GM18498 (cell line): ENCODE data around the gene ITGB7.
"Not testable (repeated sequence)": the region's sequence is repeated elsewhere in the genome, so short reads cannot be mapped to it uniquely, and the experiment has no call there.

Source experiments
- ATAC-seq: cut with Tn5 transposase; IDR thresholded peaks from one replicate; pipeline ENCODE4 v1.9.1; 2021; ENCODE audit warnings: mild to moderate bottlenecking, moderate library complexity; ENCODE audit not compliant: unreplicated experiment

ITGB7 gene

GRCh38 chr12:53180931-53181645 lies 26.0 kb downstream of the ITGB7 start:
- peak; percentile 52 for ATAC-seq

DNA sequence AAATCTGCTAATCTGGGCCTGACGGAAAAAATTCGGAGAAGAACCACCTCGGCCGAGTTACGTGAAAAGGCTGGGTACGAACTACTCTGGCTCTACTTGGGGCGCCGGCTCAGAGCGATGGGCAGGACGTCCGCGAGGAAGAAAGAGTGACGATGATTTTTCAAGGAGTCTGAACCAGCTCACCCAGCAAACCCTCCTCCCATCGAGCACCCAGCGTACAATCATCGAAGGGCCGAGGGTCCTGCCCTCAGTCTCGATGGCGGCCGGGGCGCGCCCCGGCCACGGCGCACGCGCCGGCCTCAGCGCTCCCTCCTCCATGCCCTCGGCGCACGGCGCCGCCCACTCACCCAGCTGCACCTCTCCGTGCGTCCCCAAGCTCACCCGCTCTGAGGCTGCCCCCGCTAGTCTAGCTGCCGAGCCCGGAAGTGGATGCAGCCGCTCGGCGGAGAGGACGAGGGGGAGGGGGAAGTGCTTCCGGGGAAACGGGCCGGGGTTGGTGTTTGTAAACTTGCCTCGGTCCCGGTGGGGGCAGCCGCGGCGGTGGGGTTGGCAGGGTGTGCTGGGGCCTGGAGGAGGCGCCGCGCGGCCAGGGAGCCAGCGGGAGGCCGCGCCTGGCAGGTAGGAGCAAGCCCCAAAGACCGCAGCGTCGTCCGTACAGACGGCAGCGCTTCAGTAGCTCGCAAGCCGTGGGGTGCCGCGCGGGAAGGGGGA lies 26.7 kb downstream of the ITGB7 start, which contains the start of the genes CSAD and ZNF740:
CSAD (minus strand) TSS at position 706 of the 711 bp plus-strand sequence. CDS start 7,455 bp downstream, outside the sequence.
ZNF740 (plus strand) TSS at position 503 of the 711 bp plus-strand sequence. CDS start 1,262 bp downstream, outside the sequence.
- ATAC-seq: peak; percentile 93

DNA sequence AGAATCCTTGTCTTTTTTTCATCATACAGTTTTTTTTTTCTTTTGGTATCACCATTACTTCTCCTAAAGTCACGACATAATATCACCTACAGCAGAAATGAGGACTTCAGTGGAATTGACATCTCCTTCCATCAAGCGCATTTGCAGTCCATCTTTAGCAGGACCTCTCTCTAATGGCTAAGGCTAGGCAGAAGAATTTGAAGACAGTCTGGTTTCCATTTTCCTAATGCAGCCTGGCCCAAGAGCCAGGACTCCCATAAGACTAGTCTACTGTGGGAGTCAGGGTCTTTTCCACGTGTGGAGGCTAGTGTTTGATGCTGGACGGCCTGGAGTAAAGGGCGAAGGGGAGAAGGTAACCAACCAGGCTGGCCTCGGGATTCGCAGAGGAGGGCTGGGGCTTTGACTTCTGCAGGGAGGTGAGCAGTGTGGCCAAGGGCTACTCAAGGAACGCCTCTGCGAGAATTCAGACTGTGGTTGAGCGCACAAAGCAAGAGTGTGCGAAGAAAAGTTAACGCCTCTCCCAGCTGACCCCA lies 27.3 kb downstream of the ITGB7 start:
- peak; percentile 13 for ATAC-seq

DNA sequence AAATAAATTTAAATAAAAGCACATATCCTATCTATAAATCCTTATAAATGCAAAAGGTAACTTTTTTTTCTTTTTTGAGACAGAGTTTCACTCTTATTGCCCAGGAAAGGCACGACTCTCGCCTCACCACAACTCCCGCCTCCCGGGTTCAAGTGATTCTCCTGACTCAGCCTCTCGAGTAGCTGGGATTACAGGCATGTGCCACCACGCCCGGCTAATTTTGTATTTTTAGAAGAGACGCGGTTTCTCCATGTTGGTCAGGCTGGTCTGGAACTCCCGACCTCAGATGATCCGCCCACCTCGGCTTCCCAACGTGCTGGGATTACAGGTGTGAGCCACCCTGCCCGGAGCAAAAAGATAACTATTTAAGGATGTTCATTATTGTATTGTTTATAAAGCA lies 28.2 kb downstream of the ITGB7 start:
- ATAC-seq: not testable (repeated sequence)

- not testable (repeated sequence) for ATAC-seq
Measured at GRCh38 chr12:53177447-53177846, 29.6 kb downstream of the ITGB7 start.

- no peak for ATAC-seq
Measured at GRCh38 chr12:53176750-53177149, 30.3 kb downstream of the ITGB7 start.

DNA sequence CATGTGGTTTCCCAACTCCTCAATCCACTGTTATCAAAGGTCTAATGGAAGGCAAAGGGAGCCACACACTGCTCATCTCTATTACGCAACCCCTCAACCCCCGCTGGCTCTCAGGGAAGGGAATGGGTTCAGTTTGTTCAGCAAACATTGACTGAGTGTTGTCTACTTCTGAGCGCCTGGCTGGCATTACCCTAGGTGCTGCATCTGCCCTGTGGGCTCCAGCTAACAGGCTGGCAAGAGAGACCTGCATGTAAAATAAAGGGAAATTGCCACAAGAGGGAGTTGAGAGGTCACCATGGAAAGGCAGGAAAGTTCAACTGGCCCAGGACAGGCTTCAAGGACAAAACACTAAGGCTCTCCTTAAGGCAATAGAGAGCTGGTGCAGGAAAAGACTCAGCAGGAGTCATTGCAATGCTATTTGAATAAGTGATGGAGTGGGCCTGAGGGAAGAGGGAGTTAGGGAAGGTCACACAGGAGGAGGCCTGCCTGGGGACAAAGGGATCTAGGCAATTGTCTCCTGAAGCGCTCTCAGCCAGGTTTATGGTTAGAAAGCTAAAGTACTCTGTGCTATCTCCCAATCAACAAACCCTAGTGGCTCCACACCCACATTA lies 32.1 kb downstream of the ITGB7 start:
- ATAC-seq: no peak

DNA sequence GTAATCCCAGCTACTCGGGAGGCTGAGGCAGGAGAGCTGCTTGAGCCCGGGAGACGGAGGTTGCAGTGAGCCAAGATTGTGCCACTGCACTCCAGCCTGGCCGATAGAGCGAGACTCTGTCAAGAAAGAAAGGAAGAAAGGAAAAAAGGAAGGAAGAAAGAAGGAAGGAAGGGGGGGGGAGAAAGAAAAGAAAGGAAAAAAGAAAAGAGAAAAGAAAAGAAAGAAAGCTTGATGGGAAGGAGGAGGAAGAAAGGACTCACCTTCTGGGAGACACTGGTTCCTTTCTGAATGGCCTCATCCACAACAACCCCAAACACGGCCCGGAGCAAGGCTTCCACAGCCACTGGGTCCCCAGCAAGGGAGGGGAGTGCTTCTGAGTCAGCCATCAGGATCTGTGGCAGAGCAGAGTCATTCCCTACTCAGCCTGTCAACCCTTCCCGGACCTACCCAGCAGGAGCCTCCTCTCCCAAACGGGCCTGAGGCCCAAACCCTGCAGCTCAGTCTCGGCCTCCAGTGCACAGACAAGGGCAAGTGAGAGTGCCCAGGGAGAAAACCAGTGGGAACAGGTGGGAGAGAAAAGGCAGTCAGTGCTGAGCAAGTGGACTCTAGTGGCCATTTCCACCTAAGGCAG lies 33.9 kb downstream of the ITGB7 start:
- no peak for ATAC-seq

- no peak for ATAC-seq
Measured at GRCh38 chr12:53172352-53172751, 34.7 kb downstream of the ITGB7 start.

DNA sequence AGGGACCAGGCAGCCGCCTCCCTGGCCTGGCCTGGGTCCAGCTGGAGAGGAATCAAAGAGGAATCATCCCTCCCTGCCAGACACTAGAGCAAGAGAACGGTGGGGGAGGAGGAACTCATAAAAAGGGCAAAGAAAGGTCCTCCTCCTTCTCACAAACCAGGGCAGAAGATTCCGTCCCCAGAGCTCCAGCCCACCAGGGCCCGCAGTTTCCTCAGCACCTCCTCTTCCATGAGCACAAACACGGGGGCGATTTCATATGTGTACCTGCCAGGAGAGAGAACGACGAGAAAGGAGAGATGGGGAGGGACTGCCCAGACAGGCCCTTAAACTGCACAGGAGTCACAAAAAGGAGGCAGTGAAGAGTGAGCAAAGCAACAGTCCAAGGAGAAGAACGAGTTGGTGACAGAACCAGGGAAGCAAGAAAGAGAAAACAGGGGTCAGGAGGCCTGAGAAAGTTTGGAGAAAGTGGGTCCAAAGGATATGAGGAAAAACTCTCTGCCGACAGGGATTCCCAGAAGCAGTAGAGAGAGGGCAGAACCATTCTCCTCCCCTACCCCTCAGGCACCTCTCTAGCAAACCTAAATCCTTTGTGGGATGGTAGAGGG lies 35.2 kb downstream of the ITGB7 start:
- no peak for ATAC-seq

GRCh38 chr12:53170876-53171724 lies 36.0 kb downstream of the ITGB7 start:
- no peak for ATAC-seq

- ATAC-seq: no peak
Measured at GRCh38 chr12:53170215-53170614, 36.8 kb downstream of the ITGB7 start.

GRCh38 chr12:53169644-53170043 lies 37.4 kb downstream of the ITGB7 start:
- ATAC-seq: no peak

DNA sequence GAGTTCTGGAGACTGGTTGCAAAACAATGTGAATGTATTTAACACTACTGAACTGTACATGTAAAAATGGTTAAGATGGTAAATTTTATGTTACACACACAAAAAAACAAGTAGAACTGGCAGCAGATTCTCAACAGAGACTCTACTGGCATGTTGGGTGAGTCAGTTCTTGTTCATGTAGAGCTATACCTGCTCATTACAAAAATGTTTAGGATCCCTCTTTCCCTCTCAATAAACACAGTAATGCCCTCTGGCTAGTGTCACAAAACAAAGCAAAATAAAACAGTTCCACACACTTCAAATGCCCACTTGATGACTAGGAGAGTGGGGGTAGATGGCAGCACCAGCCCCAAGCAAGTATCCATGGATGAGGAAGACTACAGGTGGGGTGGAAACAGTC lies 40.2 kb downstream of the ITGB7 start:
- ATAC-seq: no peak

GRCh38 chr12:53163008-53163407 lies 44.0 kb downstream of the ITGB7 start:
- not testable (repeated sequence) for ATAC-seq

DNA sequence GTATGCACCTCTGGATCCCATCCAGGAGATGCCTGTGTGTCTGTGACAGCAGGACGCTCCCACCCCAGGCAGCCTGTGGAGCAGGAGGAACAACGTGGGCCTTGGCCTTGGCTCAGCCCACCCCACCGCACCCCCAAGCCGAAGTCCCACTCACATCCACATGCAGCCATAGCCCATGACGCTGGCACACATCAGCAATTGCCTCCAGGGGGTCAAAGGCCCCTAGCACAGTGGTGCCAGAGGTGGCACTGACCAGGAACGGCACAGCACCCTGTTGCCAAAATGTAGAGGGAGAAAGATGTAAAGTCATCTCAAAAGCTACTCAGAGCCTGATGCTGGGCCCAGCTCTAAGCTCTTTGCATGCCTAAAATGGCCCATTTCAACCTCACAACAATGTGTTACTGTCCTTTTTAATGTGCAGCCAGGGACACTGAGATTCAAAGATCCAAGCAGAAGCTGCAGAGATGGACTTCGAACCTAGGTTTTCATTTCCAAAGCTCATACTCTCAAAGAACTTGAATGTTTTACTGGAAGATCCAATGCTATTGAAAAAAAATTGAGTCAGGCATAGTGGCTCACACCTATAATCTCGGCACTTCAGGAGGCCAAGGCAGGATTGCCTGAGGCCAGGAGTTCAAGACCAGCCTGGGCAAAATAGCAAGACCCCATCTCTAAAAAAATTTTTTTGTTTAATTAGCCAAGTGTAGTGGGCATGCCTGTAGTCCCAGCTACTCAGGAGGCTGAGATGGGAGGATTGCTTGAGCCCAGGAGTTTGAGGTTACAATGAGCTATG lies 45.7 kb downstream of the ITGB7 start:
- no peak for ATAC-seq

DNA sequence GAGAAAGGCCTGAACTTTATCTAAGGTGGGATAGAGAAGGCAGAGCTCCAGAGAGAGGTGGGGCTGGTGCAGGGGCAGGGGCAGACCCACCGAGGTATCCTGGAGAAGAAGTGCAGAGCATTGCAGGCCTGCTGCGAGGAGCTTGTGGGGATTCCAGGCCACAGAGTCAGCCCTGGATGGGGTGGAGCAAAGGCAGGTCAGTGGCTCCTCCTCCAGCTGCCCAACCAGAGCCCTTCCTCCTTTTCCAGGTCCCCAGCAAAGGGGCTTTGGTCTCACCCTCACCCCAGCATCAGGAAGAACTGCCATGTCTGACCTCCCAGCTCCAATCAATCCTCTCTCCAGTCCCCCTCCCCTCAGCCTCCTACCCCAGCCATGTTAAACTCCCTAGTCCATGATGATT lies 46.4 kb downstream of the ITGB7 start:
- no peak for ATAC-seq

GRCh38 chr12:53160000-53160399 lies 47.1 kb downstream of the ITGB7 start:
- ATAC-seq: no peak
